Cardiac septum (tissue), 1 donor: ENCODE measurements around the gene EVPL. TPM values are rescaled to one million over a fixed set of nuclear protein-coding genes. Genes with fewer than 3 reads are reported as not detected.
"Not testable (repeated sequence)": the region's sequence is repeated elsewhere in the genome, so short reads cannot be mapped to it uniquely, and the experiment has no call there.

Experiments used
- DNase-seq: peaks from one replicate; pipeline ENCODE4 v3.0.0-alpha.2; 2020; ENCODE audit warnings: low spot score
- intact Hi-C: fragments of 100-400 bp; cut with DNase I; formaldehyde crosslinking; loops from one replicate; pipeline ENCODE4 v1.14.0; 2022
- total RNA-seq: library from RNA; stranded (reverse); fragmentation: NEBNext Ultra II Directional; extraction: Animal tissue kit (Norgen Biotek cat#: 25700); gene quantifications from one replicate; pipeline ENCODE4 v1.2.1, GENCODE V29; 2021
- donor health status: DM: no; HTN: no; CAD: no.

EVPL gene
- total RNA-seq, 1 donor from 2014 or later: 0.05 TPM

DNA sequence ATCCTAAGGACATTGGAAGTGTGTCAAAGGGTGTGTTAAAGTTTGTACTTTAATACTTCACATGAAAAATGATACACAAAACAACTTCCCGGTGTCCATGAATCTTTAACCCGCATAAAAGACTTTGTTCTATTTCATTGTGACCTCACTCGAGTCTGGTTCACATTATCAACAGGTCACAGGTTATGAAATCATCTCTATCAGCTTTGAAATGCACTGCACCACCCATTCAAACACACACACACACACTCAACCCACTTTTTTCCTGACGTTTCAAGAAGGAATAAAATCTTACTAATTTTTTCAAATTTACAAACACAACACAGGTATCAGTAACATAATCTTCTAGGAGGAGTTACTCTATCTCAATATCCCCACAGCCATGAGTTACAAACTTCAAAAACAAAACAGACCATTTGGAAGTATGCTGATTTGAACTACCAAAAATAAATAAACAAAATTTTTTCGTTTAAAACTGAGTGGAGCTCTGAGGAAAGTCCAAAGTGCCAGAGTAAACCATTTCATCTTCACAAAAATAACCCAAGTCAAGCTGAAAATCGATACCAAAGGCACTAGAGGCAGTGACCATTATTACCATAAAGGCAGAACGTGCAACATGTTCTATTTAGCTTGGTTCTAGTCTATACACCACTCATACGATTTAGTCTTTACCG lies 50.8 kb downstream of the EVPL start:
- intact Hi-C loops: no loop called here
- no peak for DNase-seq

DNA sequence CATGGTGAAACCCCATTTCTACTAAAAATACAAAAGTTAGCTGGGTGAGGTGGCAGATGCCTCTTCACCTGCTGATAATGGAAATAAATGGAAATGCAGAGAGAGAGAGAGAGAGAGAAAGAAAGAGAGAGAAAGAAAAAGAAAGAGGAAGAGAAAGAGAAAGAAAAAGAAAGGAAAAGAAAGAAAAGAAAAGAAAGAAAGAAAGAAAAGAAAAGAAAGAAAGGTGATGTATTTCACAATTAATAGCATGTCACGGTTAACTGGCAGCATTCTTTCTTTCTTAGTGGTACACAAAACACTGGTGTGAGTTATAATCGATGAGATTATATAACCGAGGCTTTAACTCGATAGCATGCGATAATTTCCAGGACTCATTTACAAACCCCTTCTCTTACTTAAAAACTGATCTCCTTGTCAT lies 51.3 kb downstream of the EVPL start:
- no peak for DNase-seq
- intact Hi-C loops: no loop called here

DNA sequence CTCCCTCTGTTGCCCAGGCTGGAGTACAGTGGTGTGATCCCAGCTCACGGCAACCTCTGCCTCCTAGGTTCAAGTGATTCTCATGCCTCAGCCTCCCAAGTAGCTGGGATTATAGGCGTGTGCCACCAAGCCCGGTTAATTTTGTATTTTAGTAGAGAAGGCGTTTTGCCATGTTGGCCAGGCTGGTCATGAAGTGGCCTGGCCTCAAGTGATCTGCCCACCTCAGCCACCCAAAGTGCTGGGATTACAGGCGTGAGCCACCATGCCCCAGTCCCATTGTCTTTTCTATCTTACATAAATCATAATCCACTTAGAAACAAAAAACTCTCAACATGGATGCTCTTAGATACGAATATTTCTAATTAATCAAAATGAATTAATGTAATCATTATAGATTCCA lies 51.9 kb downstream of the EVPL start:
- DNase-seq, intact Hi-C loops: not testable (repeated sequence)

DNA sequence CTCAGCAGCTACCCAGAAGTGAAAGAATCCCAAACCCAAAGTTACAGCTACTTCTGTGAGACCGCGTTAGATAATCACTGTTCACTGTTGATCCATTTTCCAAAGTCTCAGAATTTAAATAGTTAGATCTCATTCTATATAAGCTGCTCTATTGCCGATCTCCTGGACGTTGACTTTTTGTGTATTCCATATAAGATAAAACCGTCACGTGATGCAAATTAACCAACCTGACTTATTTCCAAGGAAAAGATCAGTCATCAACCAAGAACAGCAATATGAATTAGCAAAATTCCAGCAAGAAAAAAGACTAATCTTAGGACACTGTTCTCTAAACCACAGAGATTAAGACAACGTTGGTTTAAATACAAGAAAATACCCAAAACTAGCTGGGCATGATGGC lies 56.5 kb downstream of the EVPL start:
- no peak for DNase-seq
- intact Hi-C loops: no loop called here

DNA sequence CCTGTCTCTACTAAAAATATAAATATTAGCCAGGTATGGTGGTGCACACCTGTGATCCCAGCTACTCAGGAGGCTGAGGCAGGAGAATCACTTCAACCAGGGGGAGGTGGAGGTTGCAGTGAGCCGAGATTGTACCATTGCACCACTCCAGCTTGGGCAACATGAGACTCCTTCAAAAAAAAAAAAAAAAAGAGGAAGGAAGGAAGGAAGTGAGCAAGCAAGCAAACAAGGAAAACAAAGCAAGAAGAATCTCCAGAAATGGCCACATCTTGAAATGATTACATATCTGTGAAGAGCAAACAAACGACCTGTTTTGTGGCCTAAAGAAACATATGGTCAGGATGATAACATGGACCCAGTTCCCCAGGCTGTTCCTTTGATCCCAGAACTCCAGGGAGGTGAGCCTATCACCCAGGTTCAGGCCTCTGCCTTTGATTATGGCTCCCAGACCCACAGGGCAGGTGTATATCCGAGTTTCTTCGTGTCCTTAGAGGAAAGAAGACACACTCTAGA lies 57.0 kb downstream of the EVPL start:
- intact Hi-C loops: no loop called here
- DNase-seq: no peak

DNA sequence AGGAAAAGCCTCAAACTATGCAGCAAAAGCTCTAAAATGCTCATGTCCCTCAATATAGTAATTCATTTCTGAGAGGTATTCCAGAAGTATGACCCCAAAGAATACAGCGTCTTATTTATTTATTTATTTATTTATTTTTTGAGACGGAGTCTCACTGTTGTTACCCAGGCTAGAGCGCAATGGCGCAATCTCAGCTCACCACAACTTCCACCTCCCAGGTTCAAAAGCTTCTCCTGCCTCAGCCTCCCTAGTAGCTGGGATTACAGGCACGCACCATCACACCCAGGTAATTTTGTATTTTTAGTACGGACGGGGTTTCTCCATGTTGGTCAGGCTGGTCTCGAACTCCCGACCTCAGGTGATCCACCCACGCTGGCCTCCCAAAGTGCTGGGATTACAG lies 58.1 kb downstream of the EVPL start:
- DNase-seq: peak; percentile 81
- intact Hi-C loops: not testable (repeated sequence)

DNA sequence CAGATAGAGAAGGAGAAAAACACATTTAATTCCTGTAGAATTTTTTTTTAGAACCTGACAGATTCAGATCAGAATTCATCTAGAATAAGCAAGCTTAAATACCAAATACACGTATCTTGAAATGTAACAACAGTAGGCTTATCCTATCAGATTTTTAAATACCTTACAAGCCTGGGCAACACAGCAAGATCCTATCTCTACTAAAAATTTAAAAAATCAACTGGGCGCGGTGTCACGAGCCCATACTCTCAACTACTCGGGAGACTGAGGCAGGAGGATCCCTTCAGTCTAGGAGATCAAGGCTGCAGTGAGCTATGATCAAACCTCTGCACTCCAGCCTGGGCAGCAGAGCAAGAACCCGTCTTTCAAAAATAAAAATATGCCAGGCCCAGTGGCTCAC lies 61.6 kb downstream of the EVPL start:
- intact Hi-C loops: no loop called here
- no peak for DNase-seq

DNA sequence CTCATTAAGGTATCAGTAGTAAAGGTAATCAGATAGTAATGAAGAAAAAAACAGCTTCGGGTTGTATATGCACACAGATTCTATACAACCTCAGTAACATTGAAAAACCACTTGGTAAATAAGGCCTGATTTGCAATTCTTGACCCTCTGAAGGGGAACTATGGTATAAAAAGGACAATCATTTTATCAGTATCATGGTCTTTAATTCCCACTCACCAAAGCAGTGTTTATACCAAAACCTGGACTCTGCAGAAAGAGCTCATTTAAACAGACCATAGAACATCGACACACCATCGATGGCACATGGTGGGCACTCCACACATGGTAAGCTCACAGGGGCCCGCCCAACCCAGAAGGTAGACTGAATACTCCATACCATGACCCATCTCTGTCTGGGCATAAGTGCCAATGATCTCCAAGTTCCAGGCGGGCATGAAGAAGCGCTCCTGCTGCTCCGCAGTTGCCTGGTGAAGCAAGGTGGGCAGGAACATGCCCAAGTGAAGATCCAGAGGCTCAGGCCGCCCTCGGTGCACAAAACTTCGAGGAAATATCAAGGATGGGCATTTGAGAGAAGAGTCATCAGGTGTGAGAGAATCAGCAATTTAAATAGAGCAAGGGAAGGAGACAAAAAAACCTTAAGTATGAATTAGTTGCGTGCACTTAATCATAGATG lies 67.1 kb downstream of the EVPL start:
- DNase-seq: no peak

DNA sequence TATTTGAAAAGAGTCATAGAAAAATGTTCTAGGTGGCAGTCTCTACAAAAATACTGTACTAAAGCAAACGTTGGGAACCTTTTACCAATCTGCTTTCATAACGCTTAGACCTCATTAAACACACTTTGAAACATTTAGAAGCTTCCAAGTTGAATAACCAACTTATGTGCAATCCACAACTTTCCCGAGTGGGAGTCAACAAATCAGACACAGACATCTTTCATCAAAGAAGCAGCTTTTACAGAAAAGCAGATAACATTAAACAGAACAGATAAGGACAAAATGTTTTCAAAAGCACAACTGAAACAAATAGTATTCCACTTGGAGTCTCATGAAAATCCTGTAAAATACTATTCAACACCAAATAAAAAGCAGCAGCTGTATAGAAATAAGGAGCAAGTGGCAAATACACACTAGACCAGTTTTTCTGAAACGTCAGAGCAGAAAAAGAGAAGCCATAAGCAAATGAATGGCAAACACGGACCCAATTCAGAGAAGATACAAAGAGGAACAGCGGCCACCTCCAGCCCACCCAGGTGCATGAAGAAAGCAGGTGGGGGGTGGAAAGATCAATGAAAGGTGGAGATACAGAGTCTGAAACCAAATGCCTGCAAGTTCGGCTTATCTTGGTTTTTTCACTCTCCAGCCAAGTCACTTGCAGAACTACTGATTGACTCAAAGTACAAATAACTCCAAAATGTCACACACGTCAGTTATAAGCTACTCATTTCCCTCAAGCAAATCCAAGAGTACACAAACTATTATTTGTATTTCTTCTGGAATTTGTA lies 67.9 kb downstream of the EVPL start:
- DNase-seq: no peak
- intact Hi-C loops: no loop called here

More for the DNA sequence above, 67.1 kb downstream of the EVPL start:
- intact Hi-C loops: no loop called here

Other genes starting within 250 kb of the EVPL start
- 16.8 TPM for gene UNK, start 242.5 kb downstream of the EVPL start, total RNA-seq
- 7.9 TPM for gene UNC13D, start 182.9 kb downstream of the EVPL start, total RNA-seq
- 129 TPM for gene WBP2, start 172.0 kb downstream of the EVPL start, total RNA-seq
- 39.5 TPM for gene TRIM47, start 148.7 kb downstream of the EVPL start, total RNA-seq
- 12.1 TPM for gene TRIM65, start 130.4 kb downstream of the EVPL start, total RNA-seq
- 76.3 TPM for gene MRPL38, start 122.4 kb downstream of the EVPL start, total RNA-seq
- gene FBF1, start 86.3 kb downstream of the EVPL start, total RNA-seq: 5.2 TPM
- 73.3 TPM for gene ACOX1, start 48.1 kb downstream of the EVPL start, total RNA-seq
- 9.6 TPM for gene TEN1, start 48.1 kb downstream of the EVPL start, total RNA-seq
- 2.7 TPM for gene CDK3, start 26.5 kb downstream of the EVPL start, total RNA-seq
- 53.9 TPM for gene SRP68, start 45.2 kb upstream of the EVPL start, total RNA-seq
- gene GALR2, start 47.5 kb upstream of the EVPL start, total RNA-seq: not detected
- not detected for gene ZACN, start 51.9 kb upstream of the EVPL start, total RNA-seq
- 86.9 TPM for gene EXOC7, start 76.5 kb upstream of the EVPL start, total RNA-seq
- not detected for gene FOXJ1, start 113.9 kb upstream of the EVPL start, total RNA-seq
- 2.5 TPM for gene RNF157, start 213.2 kb upstream of the EVPL start, total RNA-seq
- gene UBALD2, start 238.0 kb upstream of the EVPL start, total RNA-seq: 22.7 TPM